HepG2 (cell line): ENCODE measurements around the gene TSSK2.

Experiments
- CTCF ChIP-seq: sonication (generic); formaldehyde crosslinking; IDR thresholded peaks from 2 replicates; pipeline ENCODE4 v1.5.0; 2020; ENCODE audit warnings: mild to moderate bottlenecking, missing genetic modification reagents, moderate library complexity
- HDAC2 ChIP-seq: sonication (generic); formaldehyde crosslinking; IDR thresholded peaks from 2 replicates; pipeline ENCODE4 v1.4.0; 2020; ENCODE audit warnings: missing genetic modification reagents
- POLR2A ChIP-seq, 2 experiments: IDR thresholded peaks; 2 replicates each; pipeline ENCODE4 v1.6.1; 2011; ENCODE audit warnings: low read depth in 2 of 2, low read length in 2 of 2, mild to moderate bottlenecking in 1 of 2, moderate library complexity in 1 of 2; ENCODE audit not compliant: insufficient read depth in 1 of 2
- RFX3 ChIP-seq: IDR thresholded peaks from 2 replicates; pipeline ENCODE4 v1.6.1; 2016; ENCODE audit warnings: missing biosample characterization, missing genetic modification reagents
- RNF219 ChIP-seq: sonication (generic); formaldehyde crosslinking; IDR thresholded peaks from 2 replicates; pipeline ENCODE4 v1.5.0; 2020; ENCODE audit warnings: mild to moderate bottlenecking, missing genetic modification reagents
- SMAD3 ChIP-seq: sonication (generic); formaldehyde crosslinking; IDR thresholded peaks from 2 replicates; pipeline ENCODE4 v1.4.0; 2020; ENCODE audit warnings: missing genetic modification reagents
- UBTF ChIP-seq: sonication (generic); formaldehyde crosslinking; IDR thresholded peaks from 2 replicates; pipeline ENCODE4 v1.4.0; 2020; ENCODE audit warnings: mild to moderate bottlenecking, missing genetic modification reagents
- ZFP36 ChIP-seq: fragments of 150-350 bp; IDR thresholded peaks from 2 replicates; pipeline ENCODE4 v1.6.1; 2018; ENCODE audit warnings: borderline replicate concordance, low read length, low read depth; ENCODE audit not compliant: partially characterized antibody
- ZNF674 ChIP-seq: sonication (generic); formaldehyde crosslinking; IDR thresholded peaks from 2 replicates; pipeline ENCODE4 v1.5.0; 2020; ENCODE audit warnings: low read depth, mild to moderate bottlenecking, missing genetic modification reagents
- ZSCAN30 ChIP-seq: sonication (generic); formaldehyde crosslinking; IDR thresholded peaks from 2 replicates; pipeline ENCODE4 v1.5.0; 2020; ENCODE audit warnings: mild to moderate bottlenecking, missing genetic modification reagents
- TF ChIP-seq, protein P1 (sequence below), 2 experiments: sonication (generic) in 1 of 2; formaldehyde crosslinking in 1 of 2; IDR thresholded peaks; 2 replicates each; pipeline versions ENCODE4 v1.4.0 to v1.6.1; 2018 to 2020; ENCODE audit warnings: missing genetic modification reagents in 2 of 2, borderline replicate concordance in 1 of 2, low read depth in 1 of 2, mild to moderate bottlenecking in 1 of 2, missing biosample characterization in 1 of 2

DNA sequence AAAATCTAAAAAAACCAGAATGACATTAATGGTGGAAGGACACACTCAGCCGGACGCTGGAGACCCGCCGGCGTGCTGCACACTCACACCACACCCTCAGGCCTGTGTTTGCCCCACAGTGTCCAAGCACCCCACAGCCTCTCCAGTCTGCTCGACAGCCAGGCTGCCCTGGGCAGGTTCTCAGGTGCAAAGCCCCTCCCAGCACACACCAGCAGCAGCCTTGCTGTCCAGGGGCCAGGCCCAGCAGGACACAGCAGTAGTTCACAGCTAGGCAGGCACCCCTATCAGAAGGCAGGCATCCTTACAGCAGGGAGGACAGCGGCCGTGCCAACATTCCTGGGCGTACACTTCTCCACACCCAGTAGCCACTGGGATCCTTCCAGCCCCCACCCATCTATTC lies 49.1 kb downstream of the TSSK2 start:
- TF ChIP-seq, protein P1, sequence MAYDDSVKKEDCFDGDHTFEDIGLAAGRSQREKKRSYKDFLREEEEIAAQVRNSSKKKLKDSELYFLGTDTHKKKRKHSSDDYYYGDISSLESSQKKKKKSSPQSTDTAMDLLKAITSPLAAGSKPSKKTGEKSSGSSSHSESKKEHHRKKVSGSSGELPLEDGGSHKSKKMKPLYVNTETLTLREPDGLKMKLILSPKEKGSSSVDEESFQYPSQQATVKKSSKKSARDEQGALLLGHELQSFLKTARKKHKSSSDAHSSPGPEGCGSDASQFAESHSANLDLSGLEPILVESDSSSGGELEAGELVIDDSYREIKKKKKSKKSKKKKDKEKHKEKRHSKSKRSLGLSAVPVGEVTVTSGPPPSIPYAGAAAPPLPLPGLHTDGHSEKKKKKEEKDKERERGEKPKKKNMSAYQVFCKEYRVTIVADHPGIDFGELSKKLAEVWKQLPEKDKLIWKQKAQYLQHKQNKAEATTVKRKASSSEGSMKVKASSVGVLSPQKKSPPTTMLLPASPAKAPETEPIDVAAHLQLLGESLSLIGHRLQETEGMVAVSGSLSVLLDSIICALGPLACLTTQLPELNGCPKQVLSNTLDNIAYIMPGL (CRISPR knock-in tag; IDR thresholded peaks at IDR 0.05; ENCODE audit: borderline replicate concordance in 1 of 2, low read depth in 1 of 2), result no peak
- TF ChIP-seq SMAD3 (no peak), RNF219 (no peak), UBTF (CRISPR knock-in tag) (no peak), POLR2A (IDR thresholded peaks at IDR 0.05; ENCODE audit: insufficient read depth in 1 of 2, low read depth in 2 of 2, low read length in 2 of 2) (no peak), CTCF (CRISPR knock-in tag) (no peak), ZFP36 (no peak), HDAC2 (CRISPR knock-in tag) (no peak), ZSCAN30 (no peak), ZNF674 (no peak), RFX3 (CRISPR knock-in tag) (no peak)
